Activated naive CD4-positive, alpha-beta T cell treated with anti-CD3 and anti-CD28 coated beads, Interleukin-2, amount 10 ng/mL, durations not matched to agents 7 days and 5 days (primary cell): Measurements from ENCODE around the gene POLH.
"Not testable (repeated sequence)": the region's sequence is repeated elsewhere in the genome, so short reads cannot be mapped to it uniquely, and the experiment has no call there.

Source experiments
- CTCF ChIA-PET: fragments of 350-600 bp; sonication (Branson Sonifier 250); formaldehyde crosslinking; loops from one replicate; lab custom pipeline; 2021; ENCODE audit warnings: antibody characterized with exemption; lab: Charles Lee
- DNase-seq: peaks from one replicate; pipeline ENCODE4 v3.0.0-alpha.2; 2020
- H3K27ac Mint-ChIP-seq: one replicate; pipeline ENCODE4 v1.8.0; 2021; ENCODE audit warnings: mild to moderate bottlenecking, moderate library complexity, mixed read lengths
- H3K27me3 Mint-ChIP-seq: one replicate; pipeline ENCODE4 v1.8.0; 2021; ENCODE audit warnings: mild to moderate bottlenecking, mixed read lengths
- H3K36me3 Mint-ChIP-seq: one replicate; pipeline ENCODE4 v1.8.0; 2021; ENCODE audit warnings: mixed read lengths
- H3K4me1 Mint-ChIP-seq: one replicate; pipeline ENCODE4 v1.8.0; 2021; ENCODE audit warnings: mixed read lengths
- H3K4me3 Mint-ChIP-seq: one replicate; pipeline ENCODE4 v1.8.0; 2021; ENCODE audit warnings: mild to moderate bottlenecking, moderate library complexity, mixed read lengths
- H3K9me3 Mint-ChIP-seq: one replicate; pipeline ENCODE4 v1.8.0; 2021; ENCODE audit warnings: mixed read lengths

Gene POLH

GRCh38 chr6:43579171-43579570, 3.2 kb downstream of the POLH start:
- peak overlapping the region; percentile 61 for H3K4me3 Mint-ChIP-seq
- CTCF ChIA-PET = no interaction called here
- H3K9me3 Mint-ChIP-seq = no peaks in the 10 kb centered on the region
- H3K27ac Mint-ChIP-seq = peak overlapping the region; percentile 55
- no peaks in the 10 kb centered on the region for H3K27me3 Mint-ChIP-seq
- DNase-seq = no peak
- peaks cover 59% of the 10 kb centered on the region for H3K4me1 Mint-ChIP-seq
- H3K36me3 Mint-ChIP-seq = peaks cover 48% of the 10 kb centered on the region

GRCh38 chr6:43582911-43583310, 6.9 kb downstream of the POLH start:
- no peak overlapping the region for H3K4me3 Mint-ChIP-seq
- no peak for DNase-seq
- H3K27ac Mint-ChIP-seq = peak overlapping the region; percentile 75
- no peaks in the 10 kb centered on the region for H3K27me3 Mint-ChIP-seq
- H3K9me3 Mint-ChIP-seq = no peaks in the 10 kb centered on the region
- H3K36me3 Mint-ChIP-seq = peaks cover 67% of the 10 kb centered on the region
- CTCF ChIA-PET = interaction anchor here (1.0 kb wide), 1 partner anchor 25 kb away, joined by 5 read pairs; no protein-coding TSS in a partner anchor
- peaks cover 69% of the 10 kb centered on the region for H3K4me1 Mint-ChIP-seq

- H3K27ac Mint-ChIP-seq = peak overlapping the region; percentile 94
- no peaks in the 10 kb centered on the region for H3K27me3 Mint-ChIP-seq
- H3K9me3 Mint-ChIP-seq = no peaks in the 10 kb centered on the region
- CTCF ChIA-PET = interaction anchor here (0.8 kb wide), 1 partner anchor 26 kb away, joined by 3 read pairs; no protein-coding TSS in a partner anchor
- H3K4me1 Mint-ChIP-seq = peaks cover 52% of the 10 kb centered on the region
- peak overlapping the region; percentile 36 for H3K4me3 Mint-ChIP-seq
- peak; percentile 74 for DNase-seq
- H3K36me3 Mint-ChIP-seq = peaks cover 66% of the 10 kb centered on the region
Observed at GRCh38 chr6:43584892-43585570, 9.0 kb downstream of the POLH start.

GRCh38 chr6:43588194-43588593, 12.2 kb downstream of the POLH start:
- CTCF ChIA-PET = no interaction called here
- no peak overlapping the region for H3K27ac Mint-ChIP-seq

GRCh38 chr6:43589564-43589963, 13.6 kb downstream of the POLH start:
- peaks cover 27% of the 10 kb centered on the region for H3K4me1 Mint-ChIP-seq
- H3K27ac Mint-ChIP-seq, H3K27me3 Mint-ChIP-seq, CTCF ChIA-PET, DNase-seq, H3K4me3 Mint-ChIP-seq, H3K9me3 Mint-ChIP-seq: not testable (repeated sequence)
- H3K36me3 Mint-ChIP-seq = peaks cover 53% of the 10 kb centered on the region

More at GRCh38 chr6:43588194-43588593, 12.2 kb downstream of the POLH start:
- Mint-ChIP-seq H3K4me3 (no peak overlapping the region), H3K36me3 (peaks cover 65% of the 10 kb centered on the region), H3K27me3 (no peaks in the 10 kb centered on the region), H3K4me1 (peaks cover 40% of the 10 kb centered on the region), H3K9me3 (no peaks in the 10 kb centered on the region)
- no peak for DNase-seq

GRCh38 chr6:43593938-43594337, 18.0 kb downstream of the POLH start:
- Mint-ChIP-seq H3K27ac (no peak overlapping the region), H3K4me3 (no peak overlapping the region), H3K9me3 (no peaks in the 10 kb centered on the region), H3K27me3 (no peaks in the 10 kb centered on the region), H3K4me1 (peaks cover 4% of the 10 kb centered on the region), H3K36me3 (peaks cover 36% of the 10 kb centered on the region)
- CTCF ChIA-PET = interaction anchor here (1.0 to 2.1 kb wide), 3 partner anchors 13 to 19 kb away, joined by 3 to 5 read pairs (median 4); no protein-coding TSS in a partner anchor
- no peak for DNase-seq

- no peaks in the 10 kb centered on the region for H3K4me1 Mint-ChIP-seq
- no peaks in the 10 kb centered on the region for H3K27me3 Mint-ChIP-seq
- peaks cover 50% of the 10 kb centered on the region for H3K36me3 Mint-ChIP-seq
- no peaks in the 10 kb centered on the region for H3K9me3 Mint-ChIP-seq
- CTCF ChIA-PET = no interaction called here
- H3K4me3 Mint-ChIP-seq = no peak overlapping the region
- DNase-seq = no peak
- no peak overlapping the region for H3K27ac Mint-ChIP-seq
Observed at GRCh38 chr6:43600595-43600994, 24.6 kb downstream of the POLH start.

- H3K27me3 Mint-ChIP-seq = no peaks in the 10 kb centered on the region
- H3K27ac Mint-ChIP-seq = no peak overlapping the region
- no peak for DNase-seq
- no peaks in the 10 kb centered on the region for H3K9me3 Mint-ChIP-seq
- peaks cover 3% of the 10 kb centered on the region for H3K4me1 Mint-ChIP-seq
- CTCF ChIA-PET = interaction anchor here (1.0 kb wide), 2 partner anchors 14 to 61 kb away, joined by 3 to 4 read pairs; no protein-coding TSS in a partner anchor
- no peak overlapping the region for H3K4me3 Mint-ChIP-seq
- H3K36me3 Mint-ChIP-seq = peaks cover 48% of the 10 kb centered on the region
Observed at GRCh38 chr6:43604174-43604573, 28.2 kb downstream of the POLH start.

GRCh38 chr6:43606019-43606418, 30.0 kb downstream of the POLH start:
- H3K9me3 Mint-ChIP-seq = no peaks in the 10 kb centered on the region
- H3K4me1 Mint-ChIP-seq = peaks cover 5% of the 10 kb centered on the region
- H3K27me3 Mint-ChIP-seq = no peaks in the 10 kb centered on the region
- no peak overlapping the region for H3K27ac Mint-ChIP-seq
- DNase-seq = no peak
- CTCF ChIA-PET = interaction anchor here (0.7 to 1.0 kb wide), 2 partner anchors 14 to 343 kb away, joined by 3 read pairs; no protein-coding TSS in a partner anchor
- peaks cover 45% of the 10 kb centered on the region for H3K36me3 Mint-ChIP-seq
- no peak overlapping the region for H3K4me3 Mint-ChIP-seq

GRCh38 chr6:43608310-43608763, 32.4 kb downstream of the POLH start:
- peak; percentile 76 for DNase-seq
- H3K4me1 Mint-ChIP-seq = peaks cover 5% of the 10 kb centered on the region
- H3K27me3 Mint-ChIP-seq = no peaks in the 10 kb centered on the region
- peaks cover 42% of the 10 kb centered on the region for H3K36me3 Mint-ChIP-seq
- no peak overlapping the region for H3K4me3 Mint-ChIP-seq
- H3K9me3 Mint-ChIP-seq = no peaks in the 10 kb centered on the region
- CTCF ChIA-PET = interaction anchor here (0.6 to 3.0 kb wide), 16 partner anchors 9 to 471 kb away, joined by 3 to 23 read pairs (median 5); partner anchors contain the start of genes GTPBP2 and MAD2L1BP
- H3K27ac Mint-ChIP-seq = peak overlapping the region; percentile 6

GRCh38 chr6:43608807-43609206, 32.8 kb downstream of the POLH start:
- peaks cover 5% of the 10 kb centered on the region for H3K4me1 Mint-ChIP-seq
- H3K27ac Mint-ChIP-seq = no peak overlapping the region
- DNase-seq = no peak
- H3K36me3 Mint-ChIP-seq = peaks cover 43% of the 10 kb centered on the region
- H3K9me3 Mint-ChIP-seq = no peaks in the 10 kb centered on the region
- H3K4me3 Mint-ChIP-seq = no peak overlapping the region
- no peaks in the 10 kb centered on the region for H3K27me3 Mint-ChIP-seq
- CTCF ChIA-PET = interaction anchor here (0.7 to 3.0 kb wide), 15 partner anchors 9 to 471 kb away, joined by 3 to 23 read pairs (median 5); partner anchors contain the start of genes GTPBP2 and MAD2L1BP

GRCh38 chr6:43609402-43609801, 33.4 kb downstream of the POLH start:
- Mint-ChIP-seq H3K9me3 (no peaks in the 10 kb centered on the region), H3K27ac (no peak overlapping the region), H3K36me3 (peaks cover 43% of the 10 kb centered on the region), H3K27me3 (no peaks in the 10 kb centered on the region), H3K4me1 (peaks cover 5% of the 10 kb centered on the region), H3K4me3 (no peak overlapping the region)
- DNase-seq = no peak
- CTCF ChIA-PET = interaction anchor here (0.6 to 3.0 kb wide), 9 partner anchors 10 to 470 kb away, joined by 3 to 23 read pairs (median 8); partner anchors contain the start of genes GTPBP2 and MAD2L1BP

- H3K27me3 Mint-ChIP-seq = no peaks in the 10 kb centered on the region
- no peak for DNase-seq
- no peak overlapping the region for H3K4me3 Mint-ChIP-seq
- H3K9me3 Mint-ChIP-seq = no peaks in the 10 kb centered on the region
- CTCF ChIA-PET = interaction anchor here (1.0 to 1.9 kb wide), 3 partner anchors 10 to 25 kb away, joined by 3 to 5 read pairs (median 3); partner anchors contain the start of gene GTPBP2
- no peak overlapping the region for H3K27ac Mint-ChIP-seq
- peaks cover 5% of the 10 kb centered on the region for H3K4me1 Mint-ChIP-seq
- H3K36me3 Mint-ChIP-seq = peaks cover 43% of the 10 kb centered on the region
Observed at GRCh38 chr6:43610431-43610830, 34.4 kb downstream of the POLH start.

GRCh38 chr6:43613721-43614395, 37.9 kb downstream of the POLH start:
- H3K9me3 Mint-ChIP-seq = no peaks in the 10 kb centered on the region
- H3K27me3 Mint-ChIP-seq = no peaks in the 10 kb centered on the region
- peaks cover 2% of the 10 kb centered on the region for H3K4me1 Mint-ChIP-seq
- no peak for DNase-seq
- H3K4me3 Mint-ChIP-seq = no peak overlapping the region
- CTCF ChIA-PET = interaction anchor here (1.1 kb wide), 1 partner anchor 66 kb away, joined by 3 read pairs; no protein-coding TSS in a partner anchor
- no peak overlapping the region for H3K27ac Mint-ChIP-seq
- peaks cover 46% of the 10 kb centered on the region for H3K36me3 Mint-ChIP-seq
